ENCODE data around the gene BMI1.

BMI1 gene

GRCh38 chr10:22366435-22366703 is 45.5 kb downstream of the BMI1 start:
- DNase-seq (ENCODE audit: extremely low read depth, low read depth) = no peak
- TF ChIP-seq, protein P1, sequence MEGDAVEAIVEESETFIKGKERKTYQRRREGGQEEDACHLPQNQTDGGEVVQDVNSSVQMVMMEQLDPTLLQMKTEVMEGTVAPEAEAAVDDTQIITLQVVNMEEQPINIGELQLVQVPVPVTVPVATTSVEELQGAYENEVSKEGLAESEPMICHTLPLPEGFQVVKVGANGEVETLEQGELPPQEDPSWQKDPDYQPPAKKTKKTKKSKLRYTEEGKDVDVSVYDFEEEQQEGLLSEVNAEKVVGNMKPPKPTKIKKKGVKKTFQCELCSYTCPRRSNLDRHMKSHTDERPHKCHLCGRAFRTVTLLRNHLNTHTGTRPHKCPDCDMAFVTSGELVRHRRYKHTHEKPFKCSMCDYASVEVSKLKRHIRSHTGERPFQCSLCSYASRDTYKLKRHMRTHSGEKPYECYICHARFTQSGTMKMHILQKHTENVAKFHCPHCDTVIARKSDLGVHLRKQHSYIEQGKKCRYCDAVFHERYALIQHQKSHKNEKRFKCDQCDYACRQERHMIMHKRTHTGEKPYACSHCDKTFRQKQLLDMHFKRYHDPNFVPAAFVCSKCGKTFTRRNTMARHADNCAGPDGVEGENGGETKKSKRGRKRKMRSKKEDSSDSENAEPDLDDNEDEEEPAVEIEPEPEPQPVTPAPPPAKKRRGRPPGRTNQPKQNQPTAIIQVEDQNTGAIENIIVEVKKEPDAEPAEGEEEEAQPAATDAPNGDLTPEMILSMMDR (IDR thresholded peaks at IDR 0.05; ENCODE audit: low read depth, low read length, missing control alignments) = no peak
- no peak overlapping the region for H3K4me3 ChIP-seq (replicated peaks; ENCODE audit: low read depth, low read length)

DNA sequence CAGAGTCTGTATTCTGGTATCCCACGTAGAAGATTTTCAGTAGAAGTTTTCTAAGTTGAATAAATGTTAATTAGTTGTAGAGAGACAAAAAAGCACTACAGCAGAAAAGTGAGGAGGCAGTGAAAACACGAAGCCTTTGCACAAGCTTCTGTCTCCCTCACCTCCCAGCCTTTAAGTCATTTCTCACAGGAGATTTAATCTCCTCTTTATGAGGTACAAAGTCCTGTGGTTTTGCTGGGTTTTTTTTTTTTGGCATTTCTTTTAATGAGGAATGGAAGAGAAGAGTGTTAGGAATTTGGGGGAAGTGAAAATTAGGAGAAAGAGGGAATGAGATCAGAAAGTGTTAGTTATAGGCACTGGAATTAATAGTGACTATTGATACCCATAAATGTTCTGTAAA is 45.9 kb downstream of the BMI1 start:
- TF ChIP-seq, protein P1 (IDR thresholded peaks at IDR 0.05; ENCODE audit: low read depth, low read length, missing control alignments) = no peak
- H3K4me3 ChIP-seq (replicated peaks; ENCODE audit: low read depth, low read length) = no peak overlapping the region
- no peak for DNase-seq (ENCODE audit: extremely low read depth, low read depth)

DNA sequence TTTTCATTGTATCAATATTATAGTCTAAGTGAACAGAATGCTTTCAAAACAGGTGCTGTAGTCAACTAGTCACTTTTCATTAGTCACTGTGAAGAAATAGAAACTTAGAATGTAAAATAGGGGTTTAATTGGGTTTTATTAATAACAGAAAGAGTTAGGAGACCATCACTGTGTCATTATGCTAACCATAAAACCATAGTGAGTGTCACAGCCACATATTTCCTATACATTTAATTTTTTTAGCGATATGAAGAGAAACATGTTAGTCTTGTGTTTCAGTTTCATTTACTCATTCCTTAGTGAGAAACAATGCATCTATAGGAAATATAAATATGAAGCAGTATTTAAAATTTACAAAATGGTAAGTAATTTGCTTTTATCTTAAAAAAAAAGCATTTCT is 46.6 kb downstream of the BMI1 start:
- no peak for DNase-seq (ENCODE audit: extremely low read depth, low read depth)
- H3K4me3 ChIP-seq (replicated peaks; ENCODE audit: low read depth, low read length) = no peak overlapping the region
- TF ChIP-seq, protein P1 (IDR thresholded peaks at IDR 0.05; ENCODE audit: low read depth, low read length, missing control alignments) = no peak

GRCh38 chr10:22368402-22368801 is 47.5 kb downstream of the BMI1 start:
- H3K4me3 ChIP-seq (replicated peaks; ENCODE audit: low read depth, low read length) = no peak overlapping the region
- TF ChIP-seq, protein P1 (IDR thresholded peaks at IDR 0.05; ENCODE audit: low read depth, low read length, missing control alignments) = no peak
- no peak for DNase-seq (ENCODE audit: extremely low read depth, low read depth)

DNA sequence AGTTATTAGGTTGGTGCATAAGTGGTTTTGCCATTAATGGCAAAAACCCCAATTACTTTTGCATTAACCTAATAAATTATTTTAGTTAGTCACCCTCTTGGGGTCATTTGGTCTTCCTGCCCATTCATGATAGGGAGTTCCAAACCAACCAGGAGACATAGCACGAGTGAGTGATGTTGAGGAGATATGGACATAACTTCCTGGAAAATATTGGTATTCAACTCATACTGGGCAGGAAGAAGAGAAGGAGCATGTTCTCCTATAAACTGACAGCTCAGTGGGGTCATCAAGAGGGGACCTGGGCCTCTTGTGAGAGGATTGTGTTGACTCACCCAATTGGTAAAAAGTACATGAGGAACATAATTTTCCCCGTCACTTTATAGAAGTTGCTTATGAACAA is 48.1 kb downstream of the BMI1 start:
- TF ChIP-seq, protein P1 (IDR thresholded peaks at IDR 0.05; ENCODE audit: low read depth, low read length, missing control alignments) = no peak
- H3K4me3 ChIP-seq (replicated peaks; ENCODE audit: low read depth, low read length) = no peak overlapping the region
- no peak for DNase-seq (ENCODE audit: extremely low read depth, low read depth)

DNA sequence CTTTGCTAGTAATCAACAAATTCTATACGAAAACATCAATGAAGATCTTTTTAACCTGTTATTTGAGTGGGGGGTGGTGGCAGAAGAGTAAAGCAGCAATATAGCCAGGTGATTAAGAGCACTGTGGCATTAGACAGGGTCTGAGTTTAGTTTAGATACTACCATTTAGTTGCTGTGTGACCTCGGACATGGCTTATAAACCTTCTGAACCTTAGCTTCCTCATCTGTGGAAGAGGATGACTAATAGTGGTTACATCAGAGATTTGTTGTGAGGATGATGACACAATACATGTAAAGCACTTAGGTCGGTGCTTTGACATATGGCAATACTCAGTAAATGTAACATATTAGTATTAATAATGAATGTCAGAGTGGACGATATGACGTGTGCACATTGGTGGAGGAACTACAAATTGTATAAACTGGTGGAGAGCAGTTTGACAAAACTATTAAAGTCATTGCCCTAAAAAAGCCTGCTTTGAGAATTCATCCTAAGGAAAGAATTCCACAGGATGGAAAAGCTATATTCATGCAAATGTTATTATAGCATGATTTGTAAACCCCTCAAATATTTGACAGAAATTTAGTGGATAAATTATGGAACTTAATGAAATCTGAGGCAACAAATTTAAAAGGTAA is 48.7 kb downstream of the BMI1 start:
- no peak for DNase-seq (ENCODE audit: extremely low read depth, low read depth)
- TF ChIP-seq, protein P1 (IDR thresholded peaks at IDR 0.05; ENCODE audit: low read depth, low read length, missing control alignments) = no peak
- no peak overlapping the region for H3K4me3 ChIP-seq (replicated peaks; ENCODE audit: low read depth, low read length)

DNA sequence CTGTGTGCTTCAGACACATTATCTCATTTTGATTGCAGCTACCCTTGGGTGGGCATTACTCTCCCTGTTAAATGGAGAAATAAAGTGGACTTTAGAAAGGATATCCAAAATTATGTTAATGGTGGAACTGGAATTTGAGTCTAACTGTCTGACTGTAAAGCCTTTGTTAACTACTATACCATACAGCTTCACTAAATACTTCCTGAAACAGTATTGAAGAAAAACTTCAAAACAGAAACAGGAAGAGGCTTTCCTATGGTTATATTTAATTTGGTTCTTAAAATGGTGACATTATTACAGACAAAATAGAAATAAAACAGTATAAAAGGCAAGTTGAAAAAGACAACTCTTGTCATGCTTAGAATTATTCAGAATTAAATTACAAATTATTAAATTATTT is 49.4 kb downstream of the BMI1 start:
- DNase-seq (ENCODE audit: extremely low read depth, low read depth) = no peak
- TF ChIP-seq, protein P1 (IDR thresholded peaks at IDR 0.05; ENCODE audit: low read depth, low read length, missing control alignments) = no peak
- no peak overlapping the region for H3K4me3 ChIP-seq (replicated peaks; ENCODE audit: low read depth, low read length)
